ENCODE measurements around the gene FCHSD2. TPM values are rescaled to one million over a fixed set of nuclear protein-coding genes. Genes with fewer than 3 reads are reported as not detected.

Gene FCHSD2
- total and polyA plus RNA-seq, 2 experiments from 2014 or later: 9.1 to 19.8 TPM

DNA sequence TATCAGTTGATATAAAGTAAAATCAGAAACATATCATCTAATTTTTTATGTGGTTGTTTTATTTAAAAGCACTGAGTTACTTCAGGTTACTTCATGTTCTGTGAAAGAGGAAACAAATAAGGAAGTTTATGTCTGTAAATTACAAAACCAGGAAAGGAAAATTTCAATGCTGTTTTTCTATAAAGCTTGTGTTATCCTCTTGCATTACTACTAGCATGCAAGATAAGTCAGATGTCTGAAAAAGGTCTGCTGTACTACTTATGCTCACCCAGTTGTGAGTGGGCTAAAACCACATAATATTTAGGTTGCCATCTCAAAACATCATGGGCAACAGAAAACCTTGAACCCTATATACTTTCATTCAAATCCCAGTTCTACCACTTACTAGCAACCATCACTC, 206.4 kb downstream of the FCHSD2 start:
- H3K9ac ChIP-seq: no peak overlapping the region
- no peak overlapping the region for H3K27ac ChIP-seq
- H3K27me3 ChIP-seq (replicated peaks; ENCODE audit: insufficient read depth): no peaks in the 10 kb centered on the region
- no peak overlapping the region for H2AFZ ChIP-seq
- H3K4me1 ChIP-seq (ENCODE audit: insufficient read depth): peaks cover 14% of the 10 kb centered on the region
- peaks cover 16% of the 10 kb centered on the region for H3F3A ChIP-seq (ENCODE audit: insufficient read depth)
- DNase-seq: no peak
- H4K20me1 ChIP-seq (ENCODE audit: insufficient read depth): no peaks in the 10 kb centered on the region
- no peak overlapping the region for H3K4me2 ChIP-seq (ENCODE audit: unreplicated experiment)
- H3K9me3 ChIP-seq (ENCODE audit: low read depth): no peaks in the 10 kb centered on the region
- in situ Hi-C loops (cut with MboI): no loop called here
- H3K36me3 ChIP-seq (ENCODE audit: low read depth): no peaks in the 10 kb centered on the region
- H3K4me3 ChIP-seq: no peak overlapping the region
- no peaks in the 10 kb centered on the region for H3K79me2 ChIP-seq (ENCODE audit: insufficient read depth)
- TF ChIP-seq EZH2phosphoT487 (IDR thresholded peaks at IDR 0.05; ENCODE audit: insufficient read depth, low read depth) (no peak), EZH2 (IDR thresholded peaks at IDR 0.05; ENCODE audit: insufficient read depth, poor library complexity, severe bottlenecking) (no peak)
- no peaks in the 10 kb centered on the region for H3K9me2 ChIP-seq (ENCODE audit: insufficient read depth)

DNA sequence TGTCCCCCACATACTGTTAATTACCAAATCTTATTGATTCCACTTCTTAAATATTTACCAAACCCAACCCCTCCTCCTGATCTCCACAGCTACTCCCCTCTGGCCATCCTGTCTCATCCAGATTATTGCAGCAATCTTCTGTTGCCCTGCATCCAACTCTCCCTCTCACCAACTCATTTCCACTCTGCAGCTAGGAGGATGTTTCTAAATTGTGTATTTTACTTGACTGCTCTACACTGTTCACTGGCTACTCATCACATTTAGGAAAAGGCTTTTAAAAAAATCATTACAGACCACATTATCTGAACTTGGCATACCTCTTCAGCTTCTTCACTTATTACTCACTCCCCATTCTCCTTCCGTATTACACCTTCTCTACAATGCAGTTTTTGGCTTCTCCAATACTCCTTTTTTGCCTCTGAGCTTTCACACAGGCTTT, 210.0 kb downstream of the FCHSD2 start:
- Histone ChIP-seq H3K4me3 (no peak overlapping the region), H4K20me1 (ENCODE audit: insufficient read depth) (no peaks in the 10 kb centered on the region), H3K79me2 (ENCODE audit: insufficient read depth) (no peaks in the 10 kb centered on the region), H3K9me2 (ENCODE audit: insufficient read depth) (no peaks in the 10 kb centered on the region), H2AFZ (no peak overlapping the region), H3K4me2 (ENCODE audit: unreplicated experiment) (no peak overlapping the region), H3K36me3 (ENCODE audit: low read depth) (no peaks in the 10 kb centered on the region), H3K4me1 (ENCODE audit: insufficient read depth) (peaks cover 14% of the 10 kb centered on the region), H3K9ac (no peak overlapping the region), H3K27ac (no peak overlapping the region), H3F3A (ENCODE audit: insufficient read depth) (peaks cover 16% of the 10 kb centered on the region), H3K9me3 (ENCODE audit: low read depth) (no peaks in the 10 kb centered on the region), H3K27me3 (replicated peaks; ENCODE audit: insufficient read depth) (no peaks in the 10 kb centered on the region)
- in situ Hi-C loops (cut with MboI): no loop called here
- WGBS, 2 experiments (ENCODE audit: low coverage in 1 of 2, low lambda C conversion rate in 2 of 2, missing lambda C conversion rate in 2 of 2): 4 to 6% methylated on average over 1 of the region's 1 CpG
- TF ChIP-seq EZH2 (IDR thresholded peaks at IDR 0.05; ENCODE audit: insufficient read depth, poor library complexity, severe bottlenecking): no peak
- TF ChIP-seq EZH2phosphoT487 (IDR thresholded peaks at IDR 0.05; ENCODE audit: insufficient read depth, low read depth): peak; percentile 94
- DNase-seq: peak; percentile 72

DNA sequence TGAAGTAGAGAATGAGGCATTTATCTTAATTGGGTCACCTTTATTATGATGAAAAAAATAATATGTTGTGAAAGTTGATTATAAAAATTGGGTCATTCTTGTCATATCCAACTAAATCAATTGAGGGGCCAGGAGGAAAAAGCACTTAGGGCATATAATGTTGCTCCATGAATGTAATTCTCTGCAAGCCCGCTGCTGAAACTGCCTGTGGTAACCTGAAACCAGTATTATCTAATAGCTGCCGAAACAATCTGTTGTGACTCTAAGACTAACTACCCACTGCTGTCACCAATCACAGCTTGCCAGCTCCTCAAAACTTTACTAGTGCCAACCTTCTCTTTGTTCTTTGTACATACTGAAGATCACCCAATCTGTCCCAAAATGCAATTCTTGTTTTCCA, 212.1 kb downstream of the FCHSD2 start:
- H3K4me1 ChIP-seq (ENCODE audit: insufficient read depth): peaks cover 14% of the 10 kb centered on the region
- no peak overlapping the region for H3K9ac ChIP-seq
- in situ Hi-C loops (cut with MboI): no loop called here
- H3K9me3 ChIP-seq (ENCODE audit: low read depth): no peaks in the 10 kb centered on the region
- peaks cover 16% of the 10 kb centered on the region for H3F3A ChIP-seq (ENCODE audit: insufficient read depth)
- no peak overlapping the region for H3K4me2 ChIP-seq (ENCODE audit: unreplicated experiment)
- H3K36me3 ChIP-seq (ENCODE audit: low read depth): no peaks in the 10 kb centered on the region
- H3K9me2 ChIP-seq (ENCODE audit: insufficient read depth): no peaks in the 10 kb centered on the region
- H4K20me1 ChIP-seq (ENCODE audit: insufficient read depth): no peaks in the 10 kb centered on the region
- DNase-seq: no peak
- no peaks in the 10 kb centered on the region for H3K27me3 ChIP-seq (replicated peaks; ENCODE audit: insufficient read depth)
- no peak overlapping the region for H3K4me3 ChIP-seq
- no peak overlapping the region for H3K27ac ChIP-seq
- no peaks in the 10 kb centered on the region for H3K79me2 ChIP-seq (ENCODE audit: insufficient read depth)
- WGBS, 2 experiments (ENCODE audit: low coverage in 1 of 2, low lambda C conversion rate in 2 of 2, missing lambda C conversion rate in 2 of 2): 98 to 100% methylated on average over 2 of the region's 2 CpGs
- TF ChIP-seq EZH2 (IDR thresholded peaks at IDR 0.05; ENCODE audit: insufficient read depth, poor library complexity, severe bottlenecking) (no peak), EZH2phosphoT487 (IDR thresholded peaks at IDR 0.05; ENCODE audit: insufficient read depth, low read depth) (no peak)
- H2AFZ ChIP-seq: no peak overlapping the region

DNA sequence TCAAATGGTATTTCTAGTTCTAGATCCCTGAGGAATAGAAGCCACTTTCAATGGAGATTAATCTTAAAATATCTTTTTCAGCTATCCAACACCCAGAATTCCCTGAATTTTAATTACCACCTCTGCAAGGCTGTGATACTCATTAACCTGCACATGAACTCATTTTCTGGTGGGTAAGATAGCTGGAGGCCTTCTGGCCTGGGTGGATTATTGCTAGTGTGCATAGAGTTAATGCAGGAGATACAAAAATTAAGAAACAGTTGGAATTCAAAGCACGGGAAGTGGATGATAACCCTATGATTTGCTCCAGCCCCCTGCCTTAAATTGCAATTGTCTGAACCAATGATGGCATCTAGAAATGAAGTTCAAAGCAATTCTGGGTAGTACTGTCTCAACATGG, 212.9 kb downstream of the FCHSD2 start:
- Histone ChIP-seq H3K27me3 (replicated peaks; ENCODE audit: insufficient read depth) (no peaks in the 10 kb centered on the region), H3K4me3 (no peak overlapping the region), H3K9me3 (ENCODE audit: low read depth) (no peaks in the 10 kb centered on the region), H3K79me2 (ENCODE audit: insufficient read depth) (no peaks in the 10 kb centered on the region), H3K27ac (no peak overlapping the region), H4K20me1 (ENCODE audit: insufficient read depth) (no peaks in the 10 kb centered on the region), H2AFZ (no peak overlapping the region), H3K4me2 (ENCODE audit: unreplicated experiment) (no peak overlapping the region), H3K9me2 (ENCODE audit: insufficient read depth) (no peaks in the 10 kb centered on the region), H3K36me3 (ENCODE audit: low read depth) (no peaks in the 10 kb centered on the region), H3K4me1 (ENCODE audit: insufficient read depth) (peaks cover 14% of the 10 kb centered on the region), H3F3A (ENCODE audit: insufficient read depth) (peaks cover 16% of the 10 kb centered on the region), H3K9ac (no peak overlapping the region)
- in situ Hi-C loops (cut with MboI): no loop called here
- 100% methylated on average over 1 of the region's 1 CpG for WGBS, 2 experiments (ENCODE audit: low coverage in 1 of 2, low lambda C conversion rate in 2 of 2, missing lambda C conversion rate in 2 of 2)
- no peak for DNase-seq
- TF ChIP-seq EZH2phosphoT487 (IDR thresholded peaks at IDR 0.05; ENCODE audit: insufficient read depth, low read depth): no peak
- no peak for TF ChIP-seq EZH2 (IDR thresholded peaks at IDR 0.05; ENCODE audit: insufficient read depth, poor library complexity, severe bottlenecking)

DNA sequence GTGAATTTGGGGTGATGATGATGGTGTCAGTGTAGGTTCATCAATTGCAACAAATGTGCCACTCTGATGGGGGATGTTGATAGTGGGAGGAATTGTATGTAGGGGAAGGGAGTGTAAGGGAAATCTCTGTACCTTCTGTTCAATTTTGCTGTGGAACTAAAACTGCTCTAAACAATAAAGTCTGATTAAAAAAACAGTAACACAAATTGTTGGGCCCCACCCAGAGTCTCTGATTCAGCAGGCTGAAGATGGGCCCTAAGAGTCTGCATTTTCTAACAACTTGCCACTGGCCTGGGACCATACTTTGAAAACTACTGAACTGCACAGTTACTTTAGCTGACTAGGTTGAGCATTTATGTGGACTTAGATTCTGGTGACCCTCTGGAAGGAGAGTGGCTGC, 214.7 kb downstream of the FCHSD2 start:
- DNase-seq: no peak
- Histone ChIP-seq H3K4me2 (ENCODE audit: unreplicated experiment) (no peak overlapping the region), H3K4me3 (no peak overlapping the region), H2AFZ (no peak overlapping the region), H3K27ac (no peak overlapping the region), H3K79me2 (ENCODE audit: insufficient read depth) (no peaks in the 10 kb centered on the region), H3K36me3 (ENCODE audit: low read depth) (no peaks in the 10 kb centered on the region), H3K9me3 (ENCODE audit: low read depth) (no peaks in the 10 kb centered on the region), H3K4me1 (ENCODE audit: insufficient read depth) (peaks cover 10% of the 10 kb centered on the region), H4K20me1 (ENCODE audit: insufficient read depth) (no peaks in the 10 kb centered on the region), H3K27me3 (replicated peaks; ENCODE audit: insufficient read depth) (no peaks in the 10 kb centered on the region), H3F3A (ENCODE audit: insufficient read depth) (peaks cover 10% of the 10 kb centered on the region), H3K9ac (no peak overlapping the region), H3K9me2 (ENCODE audit: insufficient read depth) (no peaks in the 10 kb centered on the region)
- in situ Hi-C loops (cut with MboI): no loop called here
- TF ChIP-seq EZH2phosphoT487 (IDR thresholded peaks at IDR 0.05; ENCODE audit: insufficient read depth, low read depth) (no peak), EZH2 (IDR thresholded peaks at IDR 0.05; ENCODE audit: insufficient read depth, poor library complexity, severe bottlenecking) (no peak)

Measured in GM23248 (cell line).